Stimulated activated CD8-positive, alpha-beta memory T cell treated with anti-CD3 and anti-CD28 coated beads, Interleukin-12 subunit alpha, Interleukin-12 subunit beta, amount 100 ng/mL, for 1 hour (primary cell): ENCODE data around the gene CDKN3.
"Not testable (repeated sequence)": the region's sequence is repeated elsewhere in the genome, so short reads cannot be mapped to it uniquely, and the experiment has no call there.

Experiments
- DNase-seq: peaks from one replicate; pipeline ENCODE4 v3.0.0-alpha.2; 2020; ENCODE audit warnings: low read depth

Gene CDKN3

DNA sequence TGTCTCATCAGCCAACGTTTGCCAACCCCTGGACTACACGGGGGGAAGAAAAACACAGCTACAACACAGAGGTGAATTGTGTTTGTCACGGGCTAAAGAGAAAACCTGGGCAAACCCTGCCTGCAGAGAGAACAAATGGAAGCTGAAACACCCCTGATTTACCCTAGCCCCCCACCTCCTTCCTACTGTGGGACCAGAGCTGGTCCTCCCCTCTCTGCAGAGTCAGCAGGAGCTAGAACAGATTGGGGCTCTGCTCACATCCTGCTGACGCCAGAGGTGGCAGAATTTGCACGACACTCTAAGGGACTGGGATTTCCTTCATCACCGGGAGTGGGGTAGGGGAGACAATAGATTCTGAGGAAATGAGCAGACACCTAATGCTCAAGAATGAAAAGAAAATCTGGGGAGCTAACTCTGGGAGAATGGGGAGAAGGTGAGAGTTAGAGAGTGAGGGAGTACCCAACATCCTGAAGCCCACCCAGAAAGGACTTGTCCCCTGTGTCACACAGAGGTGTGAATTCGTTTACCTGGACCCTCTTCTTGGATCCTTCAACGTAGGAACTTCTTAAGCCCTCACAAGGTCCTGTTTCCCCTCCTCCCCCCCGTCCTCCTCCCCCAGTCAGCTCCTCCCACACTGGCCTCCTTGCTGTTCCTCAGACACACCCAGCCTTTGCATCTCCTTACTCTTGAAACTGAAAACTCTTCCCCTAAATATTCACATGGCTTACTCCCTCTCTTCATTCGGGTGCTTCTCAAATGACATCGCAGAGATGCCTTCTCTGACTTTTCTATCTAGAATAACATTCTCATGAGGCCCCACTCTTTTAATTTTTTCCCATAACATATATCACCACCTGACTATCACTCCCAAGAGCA, 26.2 kb upstream of the CDKN3 start:
- DNase-seq: no peak

DNA sequence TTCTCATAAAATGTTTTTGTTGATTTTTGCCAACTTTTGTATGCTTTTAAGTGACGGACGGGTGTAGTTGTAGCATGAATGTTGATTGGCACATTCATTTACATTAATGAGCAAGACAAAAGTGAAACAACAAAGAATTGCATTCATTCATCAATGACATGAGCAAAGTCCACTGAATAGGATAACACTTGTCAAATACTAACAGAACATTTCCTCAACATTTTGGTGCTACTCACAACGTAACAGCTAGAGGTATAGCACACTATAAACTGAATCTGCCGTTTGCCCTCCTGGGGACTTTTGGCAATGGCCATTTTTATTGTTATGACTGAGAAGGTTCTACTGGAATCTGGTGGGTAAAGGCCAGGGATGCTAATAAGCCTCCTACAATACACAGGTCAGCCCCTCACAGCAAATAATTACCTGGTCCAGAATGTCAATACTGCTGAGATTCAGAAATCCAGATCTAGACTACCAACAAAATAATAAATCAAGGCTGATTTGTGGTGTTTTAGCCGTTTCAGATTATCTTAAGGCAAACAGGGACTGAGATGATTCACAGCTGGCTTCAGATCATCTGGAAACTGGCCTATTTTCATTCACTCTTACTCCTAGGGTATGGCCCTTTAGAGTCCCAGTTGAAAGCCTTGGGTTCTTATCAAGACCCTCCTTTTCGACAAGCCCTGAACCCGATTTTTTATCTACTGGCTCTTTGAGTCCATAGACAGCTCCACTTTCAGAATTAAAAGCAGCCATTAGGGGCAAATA, 22.5 kb upstream of the CDKN3 start:
- no peak for DNase-seq

DNA sequence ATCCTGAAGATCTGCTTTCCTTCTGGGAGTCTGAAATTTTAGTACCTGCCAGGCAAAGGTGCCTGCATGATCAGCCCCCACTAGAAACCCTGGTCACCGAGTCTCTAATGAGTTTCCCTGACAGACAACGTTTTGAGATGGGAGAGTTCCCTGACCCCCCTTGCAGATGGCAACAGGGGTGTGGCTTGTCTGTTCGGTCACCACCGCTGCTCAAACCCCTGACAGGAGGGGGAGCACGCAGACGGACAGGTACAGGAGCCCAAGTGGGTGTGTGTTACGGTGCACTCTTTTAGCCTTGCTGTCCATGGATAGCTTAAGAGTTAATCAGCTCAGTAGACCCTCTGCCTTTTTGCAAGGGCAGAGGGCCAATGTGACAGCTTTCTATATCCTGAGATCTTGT, 19.3 kb upstream of the CDKN3 start:
- DNase-seq: no peak

DNA sequence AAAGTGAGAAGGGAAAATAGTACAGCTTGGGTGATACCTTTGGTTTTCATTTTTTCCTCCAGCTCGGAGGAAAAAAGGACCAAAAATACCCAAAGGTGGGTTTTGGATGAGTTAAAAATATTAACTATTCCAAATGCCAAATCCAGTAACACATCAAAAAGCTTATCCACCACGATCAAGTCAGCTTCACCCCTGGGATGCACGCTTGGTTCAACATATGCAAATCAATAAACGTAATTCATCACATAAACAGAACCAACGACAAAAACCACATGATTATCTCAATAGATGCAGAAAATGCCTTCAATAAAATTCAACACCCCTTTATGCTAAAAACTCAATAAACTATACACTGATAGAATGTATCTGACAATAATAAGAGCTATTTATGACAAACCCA, 17.9 kb upstream of the CDKN3 start:
- not testable (repeated sequence) for DNase-seq

DNA sequence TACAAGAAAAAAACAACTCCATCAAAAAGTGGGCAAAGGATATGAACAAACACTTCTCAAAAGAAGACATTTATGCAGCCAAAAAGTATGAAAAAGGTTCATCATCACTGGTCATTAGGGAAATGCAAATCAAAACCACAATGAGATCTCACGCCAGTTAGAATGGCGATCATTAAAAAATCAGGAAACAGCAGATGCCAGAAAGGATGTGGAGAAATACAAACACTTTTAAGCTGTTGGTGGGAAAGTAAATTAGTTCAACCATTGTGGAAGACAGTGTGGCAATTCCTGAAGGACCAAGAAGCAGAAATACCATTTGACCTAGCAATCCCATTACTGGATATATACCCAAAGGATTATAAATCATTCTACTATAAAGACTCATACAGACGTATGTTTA, 16.2 kb upstream of the CDKN3 start:
- DNase-seq: not testable (repeated sequence)

DNA sequence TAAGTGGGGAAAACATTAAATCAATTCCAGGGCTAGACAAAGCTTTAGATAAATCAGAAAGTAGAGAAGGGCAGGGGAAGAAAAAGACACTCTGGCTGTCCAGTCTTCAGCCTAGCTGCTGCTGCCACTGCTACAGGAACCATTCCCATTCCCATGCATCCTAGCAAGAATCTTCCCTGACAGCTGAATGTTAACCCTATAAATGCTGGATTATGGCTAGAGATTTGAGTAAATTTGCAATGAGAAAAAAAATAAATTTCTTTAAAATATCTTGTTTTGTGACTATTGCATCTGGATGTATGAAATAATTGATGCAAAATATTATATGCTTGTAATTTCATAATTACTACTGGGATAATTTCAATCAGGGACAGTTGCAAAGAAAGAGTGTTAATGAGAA, 15.0 kb upstream of the CDKN3 start:
- DNase-seq: no peak

DNA sequence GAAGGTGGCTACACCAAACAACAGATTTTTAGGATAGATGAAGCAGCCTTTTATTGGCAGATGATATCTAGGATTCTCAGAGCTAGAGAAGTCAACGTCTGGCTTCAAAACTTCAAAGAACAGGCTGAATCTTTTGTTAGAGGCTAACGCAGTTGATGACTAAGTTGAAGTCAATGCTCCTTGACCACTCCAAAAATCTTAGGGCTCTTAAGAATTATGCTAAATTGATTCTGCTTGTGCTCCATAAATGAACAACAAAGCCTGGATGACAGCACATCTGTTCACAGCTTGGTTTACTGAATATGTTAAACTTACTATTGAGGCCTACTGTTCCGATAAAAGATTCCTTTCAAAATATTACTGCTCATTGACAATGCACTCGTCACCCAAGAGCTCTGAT, 13.0 kb upstream of the CDKN3 start:
- DNase-seq: no peak

DNA sequence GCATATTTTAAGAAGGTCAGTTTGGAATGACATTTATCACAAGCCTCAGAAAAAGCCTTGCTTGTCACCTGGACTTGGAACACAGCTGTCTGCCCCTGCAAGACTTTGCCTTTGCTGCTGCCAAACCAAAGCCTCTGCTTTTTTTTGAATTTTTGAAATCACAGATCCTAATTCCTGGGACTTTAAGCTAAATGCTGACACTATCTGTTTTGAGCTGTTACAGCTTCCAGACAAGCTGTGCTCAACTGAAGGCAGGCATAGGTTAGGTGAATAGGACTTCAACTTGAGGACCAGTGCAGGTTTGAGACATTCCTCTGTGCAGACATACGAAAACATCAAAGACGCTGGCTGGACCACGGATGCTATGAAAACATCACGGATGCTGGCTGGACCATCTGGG, 11.3 kb upstream of the CDKN3 start:
- no peak for DNase-seq

DNA sequence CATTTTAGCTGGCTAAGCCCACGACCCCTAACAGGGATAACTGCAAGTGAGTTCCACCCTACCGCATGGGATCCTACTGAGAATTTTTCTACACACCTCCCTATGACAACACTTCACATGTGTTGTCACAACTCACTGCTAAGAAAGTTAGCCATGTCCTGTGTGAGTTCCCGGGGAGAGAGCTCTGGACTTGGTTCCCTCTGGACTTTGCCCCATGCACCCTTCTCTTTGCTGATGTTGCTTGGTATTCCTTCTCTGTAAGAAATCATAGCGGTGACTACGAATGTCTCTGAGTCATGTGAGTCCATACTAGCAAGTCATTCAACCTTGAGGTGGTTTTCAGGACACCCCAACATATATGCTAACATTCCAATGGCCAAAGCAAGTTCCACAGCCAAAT, 9.5 kb upstream of the CDKN3 start:
- DNase-seq: no peak

DNA sequence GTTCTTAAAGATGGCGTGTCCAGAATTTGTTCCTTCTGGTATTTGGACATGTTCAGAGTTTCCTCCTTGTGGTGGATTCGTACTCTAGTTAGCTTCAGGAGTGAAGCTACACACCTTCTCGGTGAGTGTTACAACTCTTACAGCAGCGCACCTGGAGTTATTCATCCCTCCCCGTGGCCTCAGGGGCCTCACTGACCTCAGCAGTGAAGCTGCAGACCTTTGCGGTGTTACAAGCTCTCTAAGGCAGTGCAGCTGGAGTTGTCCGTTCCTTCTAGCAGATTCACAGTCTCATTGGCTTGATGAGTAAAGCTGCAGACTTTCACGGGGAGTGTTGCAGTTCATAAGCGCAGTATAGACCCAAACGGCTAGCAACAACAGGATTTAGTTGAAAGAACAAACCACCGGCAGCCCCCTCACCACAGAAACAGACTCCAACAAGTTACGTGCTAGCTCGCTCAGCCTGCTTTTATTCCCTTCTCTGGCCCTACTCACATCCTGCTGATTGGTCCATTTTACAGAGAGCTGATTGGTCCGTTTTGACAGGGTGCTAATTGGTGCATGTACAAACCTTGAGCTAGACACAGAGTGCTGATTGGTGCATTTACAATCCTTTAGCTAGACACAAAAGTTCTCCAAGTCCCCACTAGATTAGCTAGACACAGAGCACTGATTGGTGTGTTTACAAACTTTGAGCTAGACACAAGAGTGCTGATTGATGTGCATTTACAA, 4.5 kb upstream of the CDKN3 start:
- no peak for DNase-seq

DNA sequence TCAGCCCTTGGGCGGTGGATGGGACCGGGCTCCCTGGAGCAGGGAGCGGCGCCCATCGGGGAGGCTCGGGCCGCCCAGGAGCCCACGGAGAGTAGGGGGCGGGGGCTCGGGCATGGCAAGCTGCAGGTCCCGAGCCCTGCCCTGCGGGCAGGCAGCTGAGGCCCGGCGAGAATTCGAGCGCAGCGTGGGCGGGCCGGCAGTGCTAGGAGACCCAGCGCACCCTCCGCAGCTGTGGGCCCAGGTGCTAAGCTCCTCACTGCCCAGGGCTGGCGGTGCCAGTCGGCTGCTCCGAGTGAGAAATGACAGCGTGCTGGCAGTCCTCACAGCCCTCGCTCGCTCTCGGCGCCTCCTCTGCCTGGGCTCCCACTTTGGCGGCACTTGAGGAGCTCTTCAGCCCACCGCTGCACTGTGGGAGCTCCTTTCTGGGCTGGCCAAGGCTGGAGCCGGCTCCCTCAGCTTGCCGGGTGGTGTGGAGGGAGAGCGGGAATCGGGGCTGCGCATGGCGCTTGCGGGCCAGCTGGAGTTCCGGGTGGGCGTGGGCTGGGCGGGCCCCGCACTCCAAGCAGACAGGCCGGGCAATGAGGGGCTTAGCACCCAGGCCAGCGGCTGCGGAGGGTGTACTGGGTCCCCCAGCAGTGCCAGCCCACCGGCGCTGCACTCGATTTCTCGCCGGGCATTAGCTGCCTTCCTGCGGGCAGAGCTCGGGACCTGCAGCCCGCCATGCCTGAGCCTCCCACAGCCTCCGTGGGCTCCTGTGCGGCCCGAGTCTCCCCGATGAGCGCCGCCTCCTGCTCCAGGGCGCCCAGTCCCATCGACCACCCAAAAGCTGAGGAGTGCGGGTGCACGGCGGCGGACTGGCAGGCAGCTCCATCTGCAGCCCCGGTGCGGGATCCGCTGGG, 3.6 kb upstream of the CDKN3 start:
- DNase-seq: not testable (repeated sequence)

DNA sequence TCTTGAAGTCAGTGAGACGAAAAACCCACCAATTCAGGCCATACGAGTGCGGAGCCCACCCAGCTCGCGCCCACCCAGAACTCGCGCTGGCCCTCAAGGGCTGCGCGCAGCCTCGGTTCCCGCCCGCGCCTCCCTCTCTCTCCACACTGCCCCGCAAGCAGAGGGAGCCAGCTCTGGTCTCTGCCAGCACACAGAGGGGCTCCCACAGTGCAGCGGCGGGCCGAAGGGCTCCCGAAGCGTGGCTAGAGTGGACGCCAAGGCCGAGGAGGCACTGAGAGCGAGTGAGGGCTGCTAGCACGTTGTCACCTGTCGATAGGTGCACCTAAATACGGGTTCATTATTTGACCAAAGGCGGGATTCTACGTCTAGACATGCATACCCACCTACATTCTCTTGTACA, 2.2 kb upstream of the CDKN3 start:
- no peak for DNase-seq

DNA sequence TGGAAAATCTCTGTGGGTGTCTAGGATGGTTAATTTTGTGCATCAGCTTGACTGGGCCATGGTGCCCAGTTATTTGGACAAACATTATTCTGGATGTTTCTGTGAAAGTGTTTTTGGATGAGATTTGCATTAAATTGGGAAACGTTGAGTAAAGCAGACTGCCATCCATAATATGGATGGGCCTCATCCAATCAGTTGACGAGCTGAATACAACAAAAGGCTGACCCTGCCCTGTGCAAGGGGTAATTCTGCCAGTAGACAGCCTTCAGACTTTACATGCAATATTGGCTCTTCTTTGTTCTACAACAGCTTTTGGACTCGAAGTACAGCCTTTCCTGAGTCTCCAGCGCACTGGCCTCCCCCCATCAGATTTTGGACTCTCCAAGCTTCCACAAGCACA, 1.5 kb upstream of the CDKN3 start:
- DNase-seq: no peak

DNA sequence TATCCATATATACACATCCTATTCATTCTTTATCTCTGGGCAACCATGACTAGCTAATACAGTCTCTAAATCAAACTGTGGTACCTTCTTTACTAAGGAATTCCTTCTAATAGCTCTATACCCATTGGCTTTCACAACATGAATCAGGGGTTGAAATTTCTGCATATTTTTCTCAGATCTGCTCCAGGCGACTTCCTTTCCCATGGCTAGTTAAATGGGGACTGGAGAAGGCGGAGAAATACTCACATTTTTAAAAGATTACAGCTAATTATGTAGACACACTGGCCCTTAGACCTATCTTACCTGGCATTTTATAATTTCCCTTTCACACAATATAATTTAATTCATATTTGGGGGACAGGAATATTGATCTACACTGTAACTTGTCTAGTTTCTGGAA, 1.1 kb upstream of the CDKN3 start:
- DNase-seq: no peak

DNA sequence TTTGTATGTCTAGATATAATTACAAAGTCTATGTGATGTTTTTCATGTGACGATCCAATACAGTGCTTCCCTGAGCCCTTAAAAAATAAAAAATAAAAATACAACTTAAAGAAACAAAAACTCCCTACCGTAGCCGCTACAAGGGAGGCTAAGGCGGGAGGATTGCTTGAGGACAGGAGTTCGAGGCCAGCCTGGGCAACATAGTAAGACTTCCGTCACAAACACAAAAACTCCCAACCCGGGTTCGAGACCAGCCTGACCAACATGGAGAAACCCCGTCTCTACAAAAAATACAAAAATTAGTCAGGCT, 669 bp upstream of the CDKN3 start:
- DNase-seq: no peak

DNA sequence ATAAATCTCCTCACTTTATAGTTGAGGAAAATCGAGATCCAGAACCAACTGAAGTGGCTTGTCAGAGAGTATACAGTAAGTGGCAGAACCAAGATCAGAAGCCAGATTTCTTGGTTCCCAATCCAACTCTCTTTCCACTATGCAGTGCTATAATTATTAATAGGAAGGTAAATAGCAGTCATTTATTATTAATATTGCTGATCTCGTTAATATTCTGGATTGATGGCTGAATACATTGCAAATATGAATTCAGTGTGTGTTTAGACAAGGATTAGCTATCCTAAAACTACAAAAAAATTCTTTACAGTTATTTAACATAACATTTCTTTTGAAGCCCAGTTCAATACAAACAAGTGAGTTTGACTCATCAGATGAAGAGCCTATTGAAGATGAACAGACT, 2.8 kb downstream of the CDKN3 start:
- DNase-seq: no peak

DNA sequence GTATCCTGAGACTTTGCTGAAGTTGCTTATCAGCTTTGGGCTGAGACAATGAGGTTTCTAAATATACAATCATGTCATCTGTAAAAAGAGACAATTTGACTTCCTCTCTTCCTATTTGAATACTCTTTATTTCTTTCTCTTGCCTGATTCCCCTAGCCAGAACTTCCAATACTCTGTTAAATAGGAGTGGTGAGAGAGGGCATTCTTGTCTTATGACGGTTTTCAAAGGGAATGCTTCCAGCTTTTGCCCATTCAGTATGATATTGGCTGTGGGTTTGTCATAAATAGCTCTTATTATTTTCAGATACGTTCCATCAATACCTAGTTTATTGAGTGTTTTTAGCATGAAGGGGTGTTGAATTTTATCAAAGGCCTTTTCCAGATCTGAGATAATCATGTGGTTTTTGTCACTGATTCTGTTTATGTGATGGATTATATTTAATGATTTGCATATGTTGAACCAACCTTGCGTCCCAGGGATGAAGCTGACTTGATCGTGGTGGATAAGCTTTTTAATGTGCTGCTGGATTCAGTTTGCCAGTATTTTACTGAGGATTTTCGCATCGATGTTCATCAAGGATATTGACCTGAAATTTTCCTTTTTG, 6.7 kb downstream of the CDKN3 start:
- not testable (repeated sequence) for DNase-seq

DNA sequence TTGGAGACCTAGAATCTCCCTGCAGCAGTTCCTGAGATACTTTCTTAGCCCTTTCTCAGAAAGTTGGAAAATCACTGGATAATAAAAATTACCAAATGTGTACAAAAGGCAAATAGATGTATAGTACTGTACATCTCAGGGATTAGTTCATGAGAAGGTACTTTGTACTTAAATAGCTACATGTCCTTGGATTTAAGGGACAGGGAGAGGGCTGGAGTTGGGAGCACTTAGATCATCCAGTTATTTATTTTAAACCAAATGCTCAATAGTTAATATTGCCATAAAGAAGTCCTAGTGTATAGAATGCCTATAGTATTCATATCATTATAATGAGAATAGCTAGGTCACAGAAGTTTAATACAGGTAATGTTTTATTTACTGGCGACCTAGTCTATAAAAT, 13.4 kb downstream of the CDKN3 start:
- no peak for DNase-seq

DNA sequence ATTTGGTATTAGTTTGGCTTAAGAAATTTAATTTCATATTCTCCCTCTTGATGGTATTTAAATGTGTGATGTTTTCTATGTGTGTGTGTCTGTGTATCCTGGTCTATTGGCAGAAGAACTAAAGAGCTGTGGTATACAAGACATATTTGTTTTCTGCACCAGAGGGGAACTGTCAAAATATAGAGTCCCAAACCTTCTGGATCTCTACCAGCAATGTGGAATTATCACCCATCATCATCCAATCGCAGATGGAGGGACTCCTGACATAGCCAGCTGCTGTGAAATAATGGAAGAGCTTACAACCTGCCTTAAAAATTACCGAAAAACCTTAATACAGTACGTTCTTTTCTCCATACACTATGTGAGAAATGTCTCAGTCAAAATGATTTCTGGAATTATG, 14.6 kb downstream of the CDKN3 start:
- no peak for DNase-seq

DNA sequence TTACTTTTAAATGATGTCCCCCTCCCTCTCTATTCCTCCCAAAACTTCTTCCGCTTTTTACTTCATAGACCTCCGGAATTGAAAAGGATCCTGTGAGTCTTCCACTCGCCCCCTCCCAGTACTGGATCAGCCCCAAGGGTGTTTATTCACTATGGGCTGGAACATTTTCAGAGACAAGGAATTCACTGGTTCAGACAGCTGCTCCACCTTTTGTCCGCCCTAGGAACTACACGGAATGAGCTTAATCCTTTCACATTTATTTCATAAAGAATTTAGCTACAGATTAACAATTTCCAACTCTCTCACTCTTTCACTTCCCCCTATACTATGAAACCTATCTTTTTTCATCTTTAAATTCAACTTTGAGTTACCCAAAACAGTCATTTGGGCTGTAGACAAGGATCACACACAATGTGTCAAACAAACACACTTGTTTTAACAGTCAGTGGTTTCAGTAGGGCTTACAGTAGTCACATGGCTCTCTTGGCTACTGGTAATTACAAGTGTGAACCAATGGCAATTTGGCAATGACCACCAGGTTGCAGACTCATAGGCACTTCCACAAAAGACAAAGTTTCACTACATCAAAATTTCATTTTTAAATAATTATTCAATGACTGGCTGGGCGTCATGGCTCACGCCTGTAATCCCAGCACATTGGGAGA, 23.8 kb downstream of the CDKN3 start:
- no peak for DNase-seq

DNA sequence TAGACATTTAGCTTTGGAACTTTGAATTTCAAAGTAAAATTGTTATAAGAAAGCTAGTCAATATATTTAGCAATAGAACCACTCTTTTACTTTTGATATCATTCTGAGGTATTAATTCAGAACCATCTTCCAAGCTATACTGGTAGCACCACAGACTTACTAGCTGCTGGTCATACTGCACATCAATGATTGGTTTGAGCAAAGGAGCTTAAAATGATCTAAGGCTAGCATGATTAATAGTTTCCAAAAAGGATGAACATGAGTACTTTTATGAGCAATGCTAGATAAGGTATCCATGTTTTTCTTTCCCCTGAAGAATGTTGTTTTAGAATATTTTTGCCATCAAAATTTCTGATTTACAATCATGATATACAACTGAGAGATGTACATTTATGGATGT, 27.2 kb downstream of the CDKN3 start:
- no peak for DNase-seq
